Endothelial cell of umbilical vein (primary cell): ENCODE measurements around the gene UNKL.

Experiments used
- POLR2A ChIP-seq: IDR thresholded peaks from 2 replicates; pipeline ENCODE4 v1.6.1; 2012; ENCODE audit warnings: low read depth, mild to moderate bottlenecking, control low read depth, low read length
- POLR2AphosphoS5 ChIP-seq: IDR thresholded peaks from 2 replicates; pipeline ENCODE4 v1.6.1; 2012; ENCODE audit warnings: low read depth, mild to moderate bottlenecking, control low read depth, low read length, moderate library complexity; ENCODE audit not compliant: insufficient read depth
- TF ChIP-seq, protein P1 (sequence below), 2 donors: IDR thresholded peaks; 1 replicate in 1 of 2; 2 replicates in 1 of 2; pipeline ENCODE4 v1.5.1; 2011; ENCODE audit warnings: low read length in 2 of 2, mild to moderate bottlenecking in 2 of 2, moderate library complexity in 2 of 2, control low read depth in 1 of 2, inconsistent platforms in 1 of 2, low read depth in 1 of 2; ENCODE audit not compliant: insufficient read depth in 1 of 2; ENCODE audit errors: extremely low read depth in 1 of 2

DNA sequence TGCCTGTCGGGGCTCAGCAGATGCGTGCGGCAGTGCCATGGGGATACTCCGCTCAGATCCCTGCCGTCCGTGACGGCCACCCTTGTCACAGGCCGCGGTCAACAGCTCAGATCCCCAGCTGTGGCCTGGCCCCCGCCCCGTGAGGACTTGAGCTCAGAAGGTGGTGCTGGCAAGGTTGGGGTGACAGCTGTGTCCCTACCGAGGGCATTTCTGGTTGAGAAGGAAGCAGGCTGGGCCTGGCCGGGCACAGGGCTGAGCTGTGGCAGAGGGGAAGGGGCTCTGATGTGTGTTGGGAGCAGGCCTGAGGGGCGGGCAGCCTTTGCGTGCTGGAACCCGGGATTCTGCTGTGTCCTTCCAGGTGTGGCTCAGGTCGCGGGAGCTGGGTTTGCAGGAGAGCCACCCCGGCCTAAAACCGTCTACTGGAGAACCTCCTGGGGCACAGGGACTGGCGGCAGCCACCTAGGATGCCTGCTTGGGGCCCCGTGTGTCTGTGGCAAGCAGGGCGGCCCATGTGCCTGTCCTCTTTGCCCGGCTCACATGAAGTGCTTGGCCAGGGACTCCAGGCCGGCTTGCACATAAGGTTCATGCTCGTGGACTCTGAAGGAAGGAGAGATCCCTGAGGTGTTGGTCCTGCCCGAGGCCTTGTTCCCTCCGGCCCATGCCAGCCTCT lies 100.0 kb downstream of the UNKL start:
- no peak for TF ChIP-seq POLR2A
- TF ChIP-seq, protein P1, sequence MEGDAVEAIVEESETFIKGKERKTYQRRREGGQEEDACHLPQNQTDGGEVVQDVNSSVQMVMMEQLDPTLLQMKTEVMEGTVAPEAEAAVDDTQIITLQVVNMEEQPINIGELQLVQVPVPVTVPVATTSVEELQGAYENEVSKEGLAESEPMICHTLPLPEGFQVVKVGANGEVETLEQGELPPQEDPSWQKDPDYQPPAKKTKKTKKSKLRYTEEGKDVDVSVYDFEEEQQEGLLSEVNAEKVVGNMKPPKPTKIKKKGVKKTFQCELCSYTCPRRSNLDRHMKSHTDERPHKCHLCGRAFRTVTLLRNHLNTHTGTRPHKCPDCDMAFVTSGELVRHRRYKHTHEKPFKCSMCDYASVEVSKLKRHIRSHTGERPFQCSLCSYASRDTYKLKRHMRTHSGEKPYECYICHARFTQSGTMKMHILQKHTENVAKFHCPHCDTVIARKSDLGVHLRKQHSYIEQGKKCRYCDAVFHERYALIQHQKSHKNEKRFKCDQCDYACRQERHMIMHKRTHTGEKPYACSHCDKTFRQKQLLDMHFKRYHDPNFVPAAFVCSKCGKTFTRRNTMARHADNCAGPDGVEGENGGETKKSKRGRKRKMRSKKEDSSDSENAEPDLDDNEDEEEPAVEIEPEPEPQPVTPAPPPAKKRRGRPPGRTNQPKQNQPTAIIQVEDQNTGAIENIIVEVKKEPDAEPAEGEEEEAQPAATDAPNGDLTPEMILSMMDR (IDR thresholded peaks at IDR 0.05; ENCODE audit: extremely low read depth in 1 of 2, insufficient read depth in 1 of 2, low read depth in 1 of 2, low read length in 2 of 2), result no peak
- TF ChIP-seq POLR2AphosphoS5, result no peak
